Tibial artery (tissue), 4 donors: ENCODE results near the gene CIB2.

Experiments used
- DNase-seq, 2 donors: peaks; one replicate each; pipeline ENCODE4 v3.0.0-alpha.2; 2019
- H3K27ac ChIP-seq, 2 donors: fragments of 200-600 bp; sonication (generic) in 1 of 2; 1 replicate in 1 of 2; 2 replicates in 1 of 2; pipeline ENCODE4 v1.5.1; 2018 to 2019; ENCODE audit warnings: mild to moderate bottlenecking in 1 of 2
- H3K27me3 ChIP-seq, 2 donors: fragments of 200-600 bp; sonication (generic) in 1 of 2; one replicate each; pipeline versions ENCODE4 v1.5.1 to v1.6.0; 2016 to 2019
- H3K36me3 ChIP-seq, 3 donors: fragments of 200-600 bp; sonication (generic) in 2 of 3; one replicate each; pipeline ENCODE4 v1.5.1; 2016 to 2019; ENCODE audit warnings: mild to moderate bottlenecking in 2 of 3
- H3K4me1 ChIP-seq, 4 donors: fragments of 200-600 bp; sonication (generic) in 2 of 4; 1 replicate in 3 of 4; 2 replicates in 1 of 4; pipeline ENCODE4 v1.5.1; 2016 to 2019
- H3K4me3 ChIP-seq, 2 donors: fragments of 200-600 bp; sonication (generic) in 1 of 2; 1 replicate in 1 of 2; 2 replicates in 1 of 2; pipeline ENCODE4 v1.5.1; 2018 to 2019; ENCODE audit warnings: mild to moderate bottlenecking in 2 of 2
- H3K9me3 ChIP-seq, 3 donors: fragments of 200-600 bp; sonication (generic) in 1 of 3; one replicate each; pipeline ENCODE4 v1.5.1; 2016 to 2019
- intact Hi-C: fragments of 100-400 bp; cut with DNase I; formaldehyde crosslinking; loops from one replicate; pipeline ENCODE4 v1.15.0; 2023; ENCODE audit warnings: low total_unique reads
- TF ChIP-seq, protein P1 (sequence below), 2 experiments: fragments of 200-600 bp in 1 of 2; fragments of 450-650 bp in 1 of 2; IDR thresholded peaks; one replicate each; pipeline ENCODE4 v1.5.1; 2017 to 2019; ENCODE audit warnings: antibody characterized with exemption in 2 of 2, mild to moderate bottlenecking in 1 of 2, moderate library complexity in 1 of 2

CIB2 gene

DNA sequence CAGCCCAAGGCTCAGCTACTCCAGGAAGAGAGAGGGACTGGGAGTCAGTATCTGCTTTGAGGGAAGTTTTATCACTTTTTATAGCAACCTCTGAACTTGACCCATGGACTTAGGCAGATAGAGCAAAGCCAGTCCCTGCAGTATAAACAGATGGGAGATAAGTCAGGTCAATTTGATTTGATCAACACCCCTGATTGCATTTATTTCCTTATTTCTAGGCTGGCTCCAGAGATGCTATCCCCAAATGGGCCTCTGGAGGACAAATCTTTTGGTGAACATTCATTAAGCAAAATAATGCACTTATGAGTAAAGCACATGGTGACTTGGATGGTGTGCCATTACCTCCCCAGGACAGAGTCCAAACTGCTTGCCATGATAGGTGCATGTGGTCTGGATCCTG lies 9.0 kb upstream of the CIB2 start:
- Histone ChIP-seq H3K4me3 (no peak overlapping the region), H3K27me3 (no peaks in the 10 kb centered on the region), H3K36me3 (no peaks in the 10 kb centered on the region), H3K4me1 (no peaks in the 10 kb centered on the region), H3K9me3 (no peaks in the 10 kb centered on the region), H3K27ac (no peak overlapping the region)
- intact Hi-C loops = no loop called here
- DNase-seq = no peak
- TF ChIP-seq, protein P1, sequence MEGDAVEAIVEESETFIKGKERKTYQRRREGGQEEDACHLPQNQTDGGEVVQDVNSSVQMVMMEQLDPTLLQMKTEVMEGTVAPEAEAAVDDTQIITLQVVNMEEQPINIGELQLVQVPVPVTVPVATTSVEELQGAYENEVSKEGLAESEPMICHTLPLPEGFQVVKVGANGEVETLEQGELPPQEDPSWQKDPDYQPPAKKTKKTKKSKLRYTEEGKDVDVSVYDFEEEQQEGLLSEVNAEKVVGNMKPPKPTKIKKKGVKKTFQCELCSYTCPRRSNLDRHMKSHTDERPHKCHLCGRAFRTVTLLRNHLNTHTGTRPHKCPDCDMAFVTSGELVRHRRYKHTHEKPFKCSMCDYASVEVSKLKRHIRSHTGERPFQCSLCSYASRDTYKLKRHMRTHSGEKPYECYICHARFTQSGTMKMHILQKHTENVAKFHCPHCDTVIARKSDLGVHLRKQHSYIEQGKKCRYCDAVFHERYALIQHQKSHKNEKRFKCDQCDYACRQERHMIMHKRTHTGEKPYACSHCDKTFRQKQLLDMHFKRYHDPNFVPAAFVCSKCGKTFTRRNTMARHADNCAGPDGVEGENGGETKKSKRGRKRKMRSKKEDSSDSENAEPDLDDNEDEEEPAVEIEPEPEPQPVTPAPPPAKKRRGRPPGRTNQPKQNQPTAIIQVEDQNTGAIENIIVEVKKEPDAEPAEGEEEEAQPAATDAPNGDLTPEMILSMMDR (IDR thresholded peaks at IDR 0.05) = no peak

DNA sequence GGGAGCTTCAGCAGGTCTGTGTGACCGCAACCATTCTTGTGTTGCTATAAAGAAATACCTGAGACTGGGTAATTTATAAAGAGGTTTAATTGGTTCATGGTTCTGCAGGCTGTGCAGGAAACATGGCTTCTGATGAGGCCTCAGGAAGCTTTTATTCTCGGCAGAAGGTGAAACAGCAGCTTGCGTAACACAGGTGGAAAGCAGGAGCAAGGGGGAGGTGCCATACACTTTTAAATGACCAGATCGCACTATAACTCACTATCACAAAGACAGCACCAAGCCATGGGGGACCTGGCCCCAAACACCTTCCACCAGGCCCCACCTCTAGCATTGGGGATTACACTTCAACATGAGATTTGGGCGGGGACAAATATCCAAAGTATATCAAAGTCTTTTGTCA lies 8.3 kb upstream of the CIB2 start:
- H3K27ac ChIP-seq = no peak overlapping the region
- intact Hi-C loops = no loop called here
- no peaks in the 10 kb centered on the region for H3K36me3 ChIP-seq
- no peaks in the 10 kb centered on the region for H3K4me1 ChIP-seq
- DNase-seq = no peak
- TF ChIP-seq, protein P1 (IDR thresholded peaks at IDR 0.05) = no peak
- H3K27me3 ChIP-seq = no peaks in the 10 kb centered on the region
- no peaks in the 10 kb centered on the region for H3K9me3 ChIP-seq
- no peak overlapping the region for H3K4me3 ChIP-seq

DNA sequence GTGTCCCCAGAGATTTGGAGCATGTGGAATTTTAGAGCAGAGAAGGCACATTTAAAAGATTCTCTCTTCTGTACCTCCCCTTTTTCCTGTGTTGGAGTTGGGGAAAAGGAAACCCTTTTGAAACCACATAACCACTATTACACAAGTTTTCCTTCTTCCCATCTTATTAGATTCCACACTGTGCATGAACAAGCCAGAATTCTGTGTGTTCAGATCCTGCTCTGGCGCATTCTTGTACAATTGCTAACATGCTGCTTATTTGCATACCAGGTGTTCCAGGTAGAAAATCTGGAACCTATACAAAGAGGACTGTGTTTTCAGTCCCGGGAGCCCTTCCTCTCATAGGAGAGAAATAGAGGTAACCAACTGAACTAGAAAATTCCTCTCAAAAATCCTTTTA lies 2.6 kb upstream of the CIB2 start:
- Histone ChIP-seq H3K4me1 (peaks cover 0 to 19% (median 9%) of the 10 kb centered on the region in 4 donors), H3K9me3 (no peaks in the 10 kb centered on the region), H3K27ac (no peak overlapping the region), H3K27me3 (no peaks in the 10 kb centered on the region), H3K4me3 (no peak overlapping the region), H3K36me3 (no peaks in the 10 kb centered on the region)
- intact Hi-C loops = loop anchor here (5.0 kb wide), 1 partner anchor 64 kb away; no protein-coding TSS in a partner anchor
- no peak for DNase-seq
- TF ChIP-seq, protein P1 (IDR thresholded peaks at IDR 0.05) = no peak

DNA sequence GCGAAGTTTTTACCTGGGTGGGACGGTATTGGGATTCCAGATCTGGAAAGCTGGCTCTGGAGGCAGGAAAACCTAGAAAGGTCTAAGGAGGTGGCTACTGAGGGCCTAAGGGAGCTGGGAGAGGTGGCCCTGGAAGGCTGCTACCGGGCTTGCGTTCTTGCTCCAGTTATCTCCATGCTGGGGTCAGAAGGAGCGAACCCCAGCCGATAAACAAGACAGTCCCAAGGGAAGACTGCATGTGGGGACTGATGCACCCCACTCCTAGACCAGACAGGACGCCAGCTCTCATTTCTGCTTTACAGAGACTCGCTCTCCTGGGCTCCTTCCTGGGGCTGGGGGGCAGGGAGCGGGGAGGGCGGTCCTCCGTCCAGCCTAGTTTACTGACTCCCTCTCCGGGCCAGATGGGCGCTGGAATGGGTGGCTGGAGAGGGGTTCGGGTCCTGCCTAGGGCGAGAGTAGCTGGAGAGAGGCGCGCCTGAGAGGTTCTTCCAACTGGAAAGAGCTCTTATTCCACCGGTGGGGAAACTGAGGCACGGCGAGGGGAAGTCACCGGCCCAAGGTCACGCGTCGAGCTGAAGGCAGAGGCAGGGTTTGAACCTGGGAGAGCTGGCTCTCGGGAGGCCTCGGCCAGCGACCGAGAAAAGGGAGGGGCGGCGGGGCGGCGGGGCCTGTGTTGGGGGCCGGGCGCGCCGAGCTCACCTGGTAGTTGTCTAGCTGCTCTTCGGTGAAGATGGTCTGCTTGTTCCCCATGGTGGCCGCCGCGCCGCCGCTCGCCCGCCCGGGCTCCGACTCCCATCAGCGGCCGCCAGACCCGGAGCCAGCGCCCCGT lies 565 bp downstream of the CIB2 start:
- Histone ChIP-seq H3K27ac (peak overlapping the region in 1 of 2 donors; percentile 82), H3K36me3 (no peaks in the 10 kb centered on the region), H3K27me3 (no peaks in the 10 kb centered on the region), H3K4me1 (peaks cover 0 to 19% (median 9%) of the 10 kb centered on the region in 4 donors), H3K9me3 (no peaks in the 10 kb centered on the region), H3K4me3 (peak overlapping the region; percentile 70 to 78)
- DNase-seq = no peak
- intact Hi-C loops = loop anchor here (5.0 kb wide), 1 partner anchor 67 kb away; no protein-coding TSS in a partner anchor
- TF ChIP-seq, protein P1 (IDR thresholded peaks at IDR 0.05) = no peak

DNA sequence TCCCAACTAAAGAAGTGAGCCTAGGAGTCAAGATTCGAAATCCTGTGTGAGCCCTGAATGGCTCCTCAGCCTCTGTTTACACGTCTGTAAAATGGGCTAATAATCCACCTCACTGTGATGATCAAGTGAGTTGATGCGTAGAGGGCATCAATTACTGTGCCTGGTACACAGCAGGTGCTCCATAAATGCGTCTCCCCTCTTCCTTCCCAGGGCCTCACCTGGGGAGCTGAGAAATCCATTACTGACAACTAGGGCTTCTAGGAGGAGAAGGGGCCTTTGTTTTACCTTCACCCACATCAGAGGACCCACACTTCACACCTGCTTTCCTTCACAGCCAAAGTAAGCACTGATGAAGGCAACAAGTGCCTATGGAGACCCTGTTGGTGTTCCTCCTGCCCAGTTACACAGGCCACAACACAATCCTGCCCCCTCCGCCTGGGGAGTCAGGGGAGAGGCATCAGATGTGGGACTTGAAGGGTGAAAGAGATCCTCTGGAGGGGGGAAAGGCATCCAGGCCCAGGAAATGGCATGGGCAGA lies 1.4 kb downstream of the CIB2 start:
- H3K27ac ChIP-seq = no peak overlapping the region
- H3K4me3 ChIP-seq = no peak overlapping the region
- intact Hi-C loops = loop anchor here (5.0 to 10.0 kb wide), 2 partner anchors 67 to 295 kb away; no protein-coding TSS in a partner anchor

More for the DNA sequence above, 1.4 kb downstream of the CIB2 start:
- DNase-seq = no peak
- Histone ChIP-seq H3K27me3 (no peaks in the 10 kb centered on the region), H3K4me1 (peaks cover 0 to 19% (median 9%) of the 10 kb centered on the region in 4 donors), H3K9me3 (no peaks in the 10 kb centered on the region), H3K36me3 (no peaks in the 10 kb centered on the region)
- TF ChIP-seq, protein P1 (IDR thresholded peaks at IDR 0.05) = no peak
